AG08395 (cell line): ENCODE data around the gene KIAA0586.
"Not testable (repeated sequence)": the region's sequence is repeated elsewhere in the genome, so short reads cannot be mapped to it uniquely, and the experiment has no call there.

ENCODE experiments used
- DNase-seq: peaks from one replicate; pipeline ENCODE4 v3.0.0; 2012; ENCODE audit warnings: mixed read lengths, low spot score

Gene KIAA0586

DNA sequence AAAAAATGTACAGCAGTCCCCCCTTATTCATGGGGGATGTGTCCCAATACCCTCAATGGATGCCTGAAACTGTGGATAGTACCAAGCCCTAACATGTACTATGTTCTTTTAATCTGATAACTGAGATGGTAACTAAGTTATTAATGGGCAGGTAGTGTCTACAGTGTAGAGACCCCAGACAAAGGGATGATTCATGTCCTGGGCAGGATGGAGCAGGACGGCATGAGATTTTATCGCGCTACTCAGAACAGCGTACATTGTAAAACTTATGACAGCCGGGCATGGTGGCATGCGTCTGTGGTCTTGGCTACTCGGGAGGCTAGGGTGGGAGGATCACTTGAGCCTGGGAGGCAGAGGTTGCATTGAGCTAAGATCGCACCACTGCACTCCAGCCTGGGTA is 37.1 kb downstream of the KIAA0586 start:
- no peak for DNase-seq

DNA sequence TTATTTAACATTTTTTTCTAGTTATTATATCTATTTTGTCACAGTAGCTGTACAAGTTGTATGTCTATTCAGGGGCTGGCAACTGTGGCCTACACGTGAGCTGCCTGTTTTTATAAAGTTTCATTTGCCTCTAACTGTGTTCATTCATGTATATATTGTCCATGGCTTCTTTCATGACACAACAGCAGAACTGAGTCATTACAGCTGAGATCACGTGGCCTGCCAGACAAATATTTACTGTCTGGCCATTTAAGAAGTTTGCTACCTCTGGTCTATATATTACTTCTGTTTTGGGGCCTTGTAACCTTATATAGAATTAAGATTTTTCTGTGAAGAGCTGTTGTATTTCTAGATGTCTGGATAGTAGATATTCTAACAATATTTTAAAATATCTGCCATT is 37.9 kb downstream of the KIAA0586 start:
- no peak for DNase-seq

DNA sequence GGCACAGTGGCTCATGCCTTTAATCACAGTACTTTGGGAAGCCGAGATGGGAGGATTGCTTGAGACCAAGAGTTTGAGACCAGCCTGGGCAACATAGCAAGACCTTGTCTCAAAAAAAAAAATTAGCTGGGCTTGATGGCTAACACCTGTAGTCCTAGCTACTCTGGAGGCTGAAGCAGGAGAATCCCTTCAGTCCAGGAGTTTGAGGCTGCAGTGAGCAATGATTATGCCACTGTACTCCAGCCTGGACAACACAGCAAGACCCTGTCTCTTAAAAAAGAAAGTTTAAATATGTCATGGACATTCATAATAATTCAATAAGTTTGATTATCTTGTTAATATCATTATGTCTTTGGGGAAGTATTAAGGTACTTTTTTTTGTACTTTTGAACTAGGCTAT is 38.9 kb downstream of the KIAA0586 start:
- no peak for DNase-seq

DNA sequence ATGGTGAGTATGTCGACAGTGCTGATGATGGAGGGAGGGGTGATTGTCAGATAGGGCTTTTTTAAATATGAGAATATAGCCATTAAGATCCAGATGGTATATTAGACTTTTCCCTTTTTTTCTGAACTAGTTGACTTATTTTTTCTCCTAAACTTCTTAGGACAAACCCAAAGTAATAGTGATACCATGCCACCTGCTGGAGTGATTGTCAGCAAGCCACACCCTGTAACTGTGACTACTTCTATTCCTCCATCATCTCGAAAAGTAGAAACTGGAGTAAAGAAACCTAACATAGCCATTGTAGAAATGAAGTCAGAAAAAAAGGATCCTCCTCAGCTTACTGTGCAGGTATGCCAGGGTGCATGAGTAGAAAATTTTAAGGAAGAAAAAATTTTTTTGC is 40.1 kb downstream of the KIAA0586 start:
- no peak for DNase-seq

DNA sequence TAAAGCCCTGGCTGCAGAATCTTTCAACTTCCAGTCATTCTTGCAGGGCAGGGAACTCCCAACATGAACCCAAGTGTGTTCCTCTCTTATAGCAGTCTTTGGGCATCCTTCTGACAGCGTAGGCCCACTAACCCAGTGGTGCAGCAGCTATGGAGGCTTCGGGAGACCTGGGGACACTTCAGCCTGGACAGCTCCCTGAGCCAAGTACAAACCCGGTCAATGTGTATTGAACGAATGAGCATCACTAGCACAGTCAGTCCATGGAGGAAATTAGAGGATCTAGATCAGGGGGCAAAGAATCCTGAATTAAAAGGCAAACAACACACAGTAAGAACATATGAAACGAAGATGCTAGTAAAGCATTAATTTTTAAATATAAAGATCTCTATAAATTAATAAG is 41.8 kb downstream of the KIAA0586 start:
- no peak for DNase-seq

DNA sequence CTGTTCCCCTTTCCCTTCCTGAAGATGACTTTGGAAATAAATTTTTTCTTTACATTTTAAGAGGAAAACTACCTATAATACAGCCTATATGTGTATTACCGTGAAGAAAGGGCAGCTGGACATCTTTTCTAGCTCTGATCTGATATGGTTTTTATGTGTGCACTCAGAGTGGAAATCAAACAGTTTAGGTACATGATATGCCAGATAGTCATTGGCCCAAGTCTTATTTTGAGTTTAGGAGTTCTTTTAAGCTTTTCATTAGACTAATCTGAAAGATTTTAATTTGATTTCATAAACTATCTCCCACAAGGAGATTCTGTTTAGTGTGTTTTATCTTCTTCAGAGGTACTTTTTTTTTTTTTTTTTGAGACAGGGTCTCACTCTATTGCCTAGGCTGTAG is 48.8 kb downstream of the KIAA0586 start:
- DNase-seq: no peak

DNA sequence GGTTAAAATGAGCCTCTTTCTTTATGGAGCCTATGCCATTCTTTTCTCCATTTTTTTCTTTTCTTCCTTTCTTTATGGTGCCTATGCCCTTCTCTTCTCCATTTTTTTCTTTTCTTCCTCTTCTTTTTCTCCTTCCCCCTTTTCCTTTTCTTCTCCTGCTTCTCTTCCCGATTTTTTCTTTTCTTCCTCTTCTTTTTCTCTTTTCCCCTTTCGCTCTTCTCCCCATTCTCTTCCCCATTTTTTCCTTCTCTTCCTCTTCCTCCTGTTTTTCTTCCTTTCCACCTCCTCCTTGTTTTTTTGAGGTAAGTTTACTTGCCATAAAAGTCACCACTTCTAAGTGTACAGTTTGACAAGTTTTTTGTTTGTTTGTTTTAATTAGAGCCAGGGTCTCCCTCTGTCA is 50.1 kb downstream of the KIAA0586 start:
- no peak for DNase-seq

DNA sequence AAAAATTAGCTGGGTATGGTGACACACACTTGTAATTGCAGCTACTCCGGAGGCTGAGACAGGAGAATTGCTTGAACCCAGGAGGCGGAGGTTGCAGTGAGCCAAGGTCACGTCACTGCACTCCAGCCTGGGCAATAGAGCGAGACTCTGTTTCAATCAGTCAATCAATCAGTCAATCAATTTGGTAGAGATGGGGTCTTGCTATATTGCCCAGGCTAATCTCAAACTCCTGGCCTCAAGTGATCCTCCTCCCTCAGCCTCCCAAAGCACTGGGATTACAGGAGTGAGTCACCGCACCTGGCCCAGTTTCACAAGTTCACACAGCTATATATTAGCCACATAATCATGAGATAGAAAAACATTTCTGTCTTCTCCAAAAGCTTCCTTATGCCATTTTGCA is 50.8 kb downstream of the KIAA0586 start:
- DNase-seq: not testable (repeated sequence)

DNA sequence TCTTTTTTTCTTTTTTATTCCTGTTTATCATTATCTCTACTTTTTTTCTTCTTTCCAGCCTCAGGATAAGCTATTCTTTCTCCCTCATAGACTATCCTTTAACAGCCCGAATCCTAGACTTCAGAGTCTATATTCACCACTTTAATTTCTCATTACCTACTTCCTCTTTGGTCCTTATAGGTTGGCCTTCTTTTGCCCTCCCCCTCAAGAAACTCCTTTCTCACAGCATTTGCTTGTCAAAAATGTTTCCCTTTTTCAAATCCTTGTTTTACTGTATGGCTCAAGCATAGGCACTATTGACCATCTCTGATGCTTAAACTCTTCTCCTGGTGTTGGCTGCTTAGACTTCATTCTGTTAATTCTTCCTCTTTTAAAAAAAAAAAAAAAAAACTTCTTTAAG is 52.5 kb downstream of the KIAA0586 start:
- no peak for DNase-seq

DNA sequence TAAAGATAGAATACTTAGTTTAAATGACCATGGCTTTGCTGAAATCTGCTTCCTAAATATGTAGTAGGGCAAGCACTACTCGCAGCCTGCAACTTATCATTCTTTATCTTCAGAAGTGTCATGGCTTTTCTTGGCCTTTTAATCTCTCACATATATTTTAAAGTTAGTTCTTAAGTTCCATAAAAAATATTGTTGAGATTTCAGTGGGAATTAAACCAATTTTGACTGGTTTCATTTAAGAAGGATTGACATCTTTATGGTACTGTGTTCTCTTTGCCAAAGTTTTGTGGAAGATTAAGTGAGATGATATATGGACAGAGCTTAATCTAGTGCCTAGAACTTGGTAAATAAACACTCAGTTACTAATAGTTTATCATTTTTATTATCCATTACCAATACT is 56.7 kb downstream of the KIAA0586 start:
- no peak for DNase-seq

DNA sequence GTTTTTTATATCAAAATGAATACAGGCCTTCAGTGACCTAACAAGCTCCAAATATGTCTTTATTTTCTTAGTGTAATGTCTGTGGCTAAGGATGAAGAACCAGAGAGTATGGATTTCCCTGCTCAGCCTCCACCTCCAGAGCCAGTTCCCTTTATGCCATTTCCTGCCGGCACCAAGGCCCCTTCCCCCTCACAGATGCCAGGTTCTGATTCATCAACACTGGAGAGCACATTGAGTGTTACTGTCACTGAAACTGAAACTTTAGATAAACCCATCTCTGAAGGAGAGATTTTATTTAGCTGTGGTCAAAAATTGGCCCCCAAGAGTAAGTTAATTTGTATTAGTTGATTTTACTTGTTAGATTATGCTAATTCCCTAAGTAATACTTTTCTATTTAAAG is 61.0 kb downstream of the KIAA0586 start:
- peak; percentile 15 for DNase-seq

DNA sequence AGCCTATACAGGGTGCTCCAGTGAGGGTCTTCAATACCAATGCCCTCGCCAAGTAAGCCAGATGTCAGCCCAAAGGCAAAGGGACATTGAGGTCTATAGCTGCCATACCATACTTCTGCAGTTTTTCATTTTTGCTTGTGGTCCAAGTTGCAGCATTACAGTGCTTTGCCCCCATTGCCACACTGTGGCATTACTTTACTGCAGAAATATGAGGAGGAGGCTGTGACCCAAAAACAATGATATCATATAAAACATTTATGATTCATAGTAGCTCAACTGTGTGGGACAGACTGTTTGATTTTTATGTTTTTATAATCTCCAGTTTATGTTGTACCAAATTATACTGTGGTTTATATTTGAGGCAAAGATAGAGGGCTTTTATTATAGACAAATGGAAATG is 64.1 kb downstream of the KIAA0586 start:
- no peak for DNase-seq

DNA sequence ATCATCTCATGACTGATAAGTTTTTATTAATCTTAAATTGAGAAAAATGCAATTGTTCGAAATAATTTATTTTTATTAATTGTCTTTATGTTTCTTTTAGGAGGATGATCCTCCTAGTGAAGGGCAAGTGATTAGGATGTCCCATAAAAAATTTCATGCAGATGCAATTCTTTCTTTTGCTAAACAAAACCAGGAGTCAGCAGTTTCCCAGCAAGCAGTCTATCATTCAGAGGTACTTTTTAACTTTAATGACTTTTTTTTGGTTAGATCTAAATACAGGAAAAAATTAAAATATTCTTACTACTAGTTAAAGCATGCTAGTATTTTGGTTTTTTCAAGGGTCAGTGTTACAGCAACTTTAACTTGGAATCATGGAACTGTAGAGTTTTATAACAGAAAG is 64.5 kb downstream of the KIAA0586 start:
- no peak for DNase-seq

DNA sequence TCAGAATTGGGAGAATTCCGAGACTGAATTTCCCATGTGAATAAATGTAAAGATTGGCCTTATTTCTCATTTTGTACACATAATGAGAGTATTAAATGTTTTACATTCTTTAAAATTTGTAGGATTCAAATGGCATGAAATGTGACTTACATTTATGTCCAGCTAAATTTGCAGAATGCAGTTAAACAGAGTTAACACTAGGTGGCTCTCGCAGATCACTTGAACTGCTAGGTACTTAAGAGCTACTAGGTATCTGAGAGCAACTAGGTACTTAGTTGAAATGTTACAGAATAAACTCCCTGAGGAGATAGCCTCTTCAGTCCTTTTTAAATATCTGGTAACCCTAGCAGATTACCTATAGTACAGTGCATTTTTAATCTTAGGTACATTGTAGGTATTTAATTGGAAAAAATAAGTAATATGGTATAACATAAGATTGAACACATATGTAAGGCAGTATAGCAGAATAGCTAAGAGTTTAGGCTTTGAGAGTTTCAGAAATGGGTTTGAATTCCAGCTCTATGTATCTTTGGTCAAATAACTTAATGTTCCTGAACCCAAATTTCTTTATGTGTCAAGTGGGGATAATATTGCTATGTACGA is 73.8 kb downstream of the KIAA0586 start:
- peak; percentile 44 for DNase-seq

DNA sequence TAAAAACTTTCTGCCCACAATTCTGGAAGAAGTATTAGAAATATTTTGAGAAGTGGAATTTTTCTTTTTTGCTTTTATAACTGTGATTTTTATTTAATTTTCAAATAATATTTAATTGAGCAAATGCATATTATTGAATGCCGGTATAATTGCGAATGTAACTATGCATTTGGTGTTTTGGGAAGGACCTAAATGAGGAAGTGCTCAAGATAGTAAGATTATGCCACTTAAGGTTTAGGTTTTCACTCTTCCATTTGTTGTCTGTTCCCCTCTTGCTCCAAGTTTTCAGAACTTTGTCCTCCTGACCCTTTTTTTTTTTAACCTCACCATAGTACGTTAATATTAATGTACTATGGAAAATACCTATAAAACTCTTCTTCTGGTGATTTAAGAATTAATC is 85.8 kb downstream of the KIAA0586 start:
- no peak for DNase-seq

DNA sequence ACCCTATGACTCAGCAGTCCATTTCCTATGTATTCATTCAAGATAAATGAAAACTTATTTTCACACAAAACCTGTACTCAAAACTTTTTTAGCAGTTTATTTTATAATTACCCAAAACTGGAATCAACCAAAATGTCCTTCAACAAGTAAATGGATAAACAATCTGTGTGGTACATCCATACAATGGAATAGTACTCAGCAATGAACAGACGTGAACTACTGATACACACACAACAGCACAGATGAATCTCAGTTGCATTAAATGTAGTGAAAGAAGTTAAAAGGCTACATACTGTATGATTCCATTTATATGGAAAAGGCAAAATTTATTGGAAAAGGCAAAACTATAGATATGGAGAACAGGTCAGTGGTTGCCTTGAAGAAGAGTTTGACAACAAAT is 90.1 kb downstream of the KIAA0586 start:
- DNase-seq: no peak

DNA sequence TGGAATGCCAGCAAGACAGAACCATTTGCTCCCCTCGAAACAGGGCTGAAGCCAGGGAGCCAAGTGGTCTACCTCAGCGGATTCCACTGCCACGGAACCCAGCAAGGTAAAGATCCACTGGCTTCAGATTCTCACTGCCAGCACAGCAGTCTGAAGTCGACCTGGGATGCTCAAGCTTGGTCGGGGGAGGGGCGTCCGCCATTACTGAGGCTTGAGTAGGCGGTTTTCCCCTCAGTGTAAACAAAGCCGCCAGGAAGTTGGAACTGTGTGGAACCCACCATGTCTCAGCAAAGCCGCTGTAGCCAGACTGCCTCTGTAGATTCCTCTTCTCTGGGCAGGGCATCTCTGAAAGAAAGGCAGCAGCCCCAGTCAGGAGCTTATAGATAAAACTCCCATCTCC is 98.2 kb downstream of the KIAA0586 start:
- DNase-seq: not testable (repeated sequence)

DNA sequence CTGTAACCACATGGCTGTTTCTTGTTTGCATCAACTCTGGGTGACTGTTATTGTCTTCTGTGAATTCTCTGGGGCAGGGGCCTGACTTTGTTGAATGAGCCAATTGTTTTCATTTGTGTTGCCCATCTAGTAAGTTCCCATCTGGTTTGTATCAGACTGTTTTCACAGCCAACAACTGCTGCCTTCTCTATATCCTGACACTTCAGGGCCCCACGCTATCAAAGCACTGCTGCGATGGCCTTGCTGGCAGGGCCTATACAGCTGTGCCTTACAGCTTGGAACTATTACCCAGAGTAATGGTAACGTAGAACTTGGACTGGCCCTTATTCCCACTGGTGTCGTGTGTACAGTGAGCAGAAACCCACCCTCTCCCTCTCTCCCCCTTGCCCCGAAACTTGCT is 105.9 kb downstream of the KIAA0586 start:
- peak; percentile 4 for DNase-seq

DNA sequence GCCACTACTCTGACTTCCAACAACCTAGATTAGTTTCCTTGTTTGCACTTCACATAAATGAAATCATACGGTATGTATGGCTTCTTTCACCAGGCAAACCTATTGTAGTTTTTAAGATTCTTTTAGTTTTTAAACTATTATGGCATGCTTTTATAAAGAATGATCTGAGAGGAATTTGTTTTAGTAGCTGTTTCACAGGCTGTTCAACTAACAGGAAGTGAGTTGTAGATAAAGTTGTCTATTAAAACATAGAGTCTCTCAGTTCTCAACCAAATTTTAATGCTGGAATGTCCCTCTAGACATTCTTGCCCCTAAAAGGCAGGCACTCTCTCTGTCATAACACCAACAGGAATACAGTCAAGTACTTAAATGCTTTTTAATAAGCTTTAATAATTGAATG is 107.5 kb downstream of the KIAA0586 start:
- DNase-seq: no peak

DNA sequence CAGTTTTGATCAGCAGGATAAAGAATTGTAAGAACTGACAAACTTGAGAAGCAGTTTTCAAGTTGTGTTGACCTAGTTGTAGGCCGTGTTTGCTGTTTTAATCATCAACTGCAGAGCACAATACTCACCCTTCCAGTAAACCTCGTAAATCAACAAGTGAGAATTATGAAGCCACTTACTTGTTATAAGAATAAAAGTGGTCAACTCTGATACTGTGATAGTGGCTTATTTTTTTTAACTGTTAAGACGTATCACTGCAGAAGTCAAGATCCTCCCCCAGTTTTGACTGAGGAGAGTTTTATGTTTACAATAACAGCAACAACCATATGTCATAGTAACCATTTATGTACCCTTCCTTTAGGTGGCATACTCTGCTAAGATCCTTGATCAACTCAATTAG is 109.5 kb downstream of the KIAA0586 start:
- DNase-seq: no peak

DNA sequence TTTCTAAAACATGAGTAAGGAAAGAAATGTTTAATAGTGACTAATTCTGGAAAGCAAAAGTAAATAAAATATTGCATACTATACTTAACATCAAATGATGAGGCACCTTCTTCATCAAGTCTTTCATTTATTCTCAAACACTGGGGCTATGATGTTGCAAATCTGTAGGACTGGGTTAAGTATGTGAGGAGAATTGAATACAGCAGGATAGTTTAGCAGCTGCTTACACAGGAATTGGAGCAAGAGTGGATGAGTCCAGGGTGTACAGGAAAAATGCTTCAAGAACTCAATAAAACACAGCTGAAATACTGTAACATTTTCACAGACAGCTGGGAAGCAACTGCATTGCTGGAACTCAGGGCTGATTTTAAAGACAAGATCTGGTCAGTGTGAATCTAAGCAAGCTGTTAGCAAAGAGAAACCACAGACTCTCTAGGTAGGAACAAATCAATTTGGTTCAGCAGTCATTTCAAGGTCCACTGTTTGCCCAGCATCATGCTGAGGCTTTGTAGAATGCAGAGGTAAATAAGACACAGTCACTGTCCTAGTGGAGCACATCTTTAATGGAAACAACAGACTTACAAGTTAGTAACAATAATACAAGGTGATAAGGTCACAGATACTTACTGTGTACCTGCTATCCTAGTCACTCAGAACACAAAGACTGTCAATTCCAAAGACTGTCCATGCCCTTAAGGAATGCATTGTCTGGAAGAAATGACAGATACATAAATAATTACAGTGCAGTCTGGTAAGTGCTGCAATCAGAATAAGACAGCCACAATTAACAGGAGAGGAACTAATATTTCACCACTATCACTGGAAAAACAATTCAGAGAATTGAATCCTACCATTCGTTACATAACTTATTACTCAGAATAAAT is 113.5 kb downstream of the KIAA0586 start:
- DNase-seq: no peak

DNA sequence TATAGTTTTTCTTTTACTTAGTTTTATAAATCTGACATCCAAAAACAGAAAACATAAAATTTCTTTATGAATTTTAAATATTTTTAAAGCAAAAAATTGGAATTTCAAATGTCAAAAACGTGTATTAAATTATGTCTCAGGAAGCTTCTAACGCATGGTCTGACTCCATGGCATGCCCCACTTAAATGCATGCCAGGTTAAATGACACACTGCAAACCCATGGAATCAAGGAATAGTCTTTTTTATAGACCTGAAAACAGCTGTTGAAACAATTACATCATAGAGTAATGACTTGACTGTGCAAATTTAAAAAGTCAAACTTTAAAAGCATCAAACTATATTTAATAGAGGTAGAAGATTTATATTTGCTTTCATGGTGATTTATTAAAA is 114.1 kb downstream of the KIAA0586 start:
- no peak for DNase-seq

DNA sequence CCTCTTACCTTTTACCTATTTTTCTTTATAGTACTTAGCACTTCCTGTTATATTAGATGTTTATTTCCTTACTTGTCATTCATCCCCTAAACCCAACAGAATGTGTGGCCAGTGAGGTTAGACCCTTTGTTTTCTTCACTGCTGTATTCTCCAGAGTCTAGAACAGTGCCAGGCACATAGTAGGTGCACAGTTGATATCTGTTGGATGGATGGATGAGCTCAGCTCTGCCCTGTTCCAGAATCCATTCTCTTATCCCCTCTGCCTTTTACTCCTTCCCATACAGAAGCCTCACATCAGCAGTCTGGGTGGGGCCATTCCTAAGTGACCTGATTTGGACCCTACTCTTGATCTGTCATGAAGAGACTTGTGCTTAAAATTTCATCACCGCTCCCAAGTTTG is 115.7 kb downstream of the KIAA0586 start:
- no peak for DNase-seq

DNA sequence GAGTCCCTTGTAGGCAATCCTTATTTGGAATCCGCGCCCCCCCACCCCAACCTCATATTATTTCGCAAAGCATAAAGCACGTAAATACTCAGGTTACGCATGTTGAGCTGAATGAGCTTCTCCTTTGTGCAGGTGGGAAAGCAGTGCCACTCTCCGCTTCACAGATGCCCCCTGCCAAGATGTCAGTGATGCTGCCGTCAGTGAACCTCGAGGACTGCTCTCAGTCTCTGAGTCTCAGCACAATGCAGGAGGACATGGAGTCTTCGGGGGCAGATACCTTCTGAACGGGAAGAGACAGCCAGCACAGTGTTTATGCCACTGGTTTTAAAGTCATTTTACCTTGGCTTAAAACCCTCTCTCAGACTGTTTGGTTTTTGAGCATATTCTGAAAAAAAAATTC is 120.1 kb downstream of the KIAA0586 start:
- DNase-seq: no peak
